ENCODE data around the gene HPSE. TPM values are rescaled to one million over a fixed set of nuclear protein-coding genes. Genes with fewer than 3 reads are reported as not detected.

Gene HPSE
- total and polyA plus RNA-seq, 2 of the 13 experiments (the other 11 are each of a cell fraction or from before 2014, with no cell fraction given): not detected

DNA sequence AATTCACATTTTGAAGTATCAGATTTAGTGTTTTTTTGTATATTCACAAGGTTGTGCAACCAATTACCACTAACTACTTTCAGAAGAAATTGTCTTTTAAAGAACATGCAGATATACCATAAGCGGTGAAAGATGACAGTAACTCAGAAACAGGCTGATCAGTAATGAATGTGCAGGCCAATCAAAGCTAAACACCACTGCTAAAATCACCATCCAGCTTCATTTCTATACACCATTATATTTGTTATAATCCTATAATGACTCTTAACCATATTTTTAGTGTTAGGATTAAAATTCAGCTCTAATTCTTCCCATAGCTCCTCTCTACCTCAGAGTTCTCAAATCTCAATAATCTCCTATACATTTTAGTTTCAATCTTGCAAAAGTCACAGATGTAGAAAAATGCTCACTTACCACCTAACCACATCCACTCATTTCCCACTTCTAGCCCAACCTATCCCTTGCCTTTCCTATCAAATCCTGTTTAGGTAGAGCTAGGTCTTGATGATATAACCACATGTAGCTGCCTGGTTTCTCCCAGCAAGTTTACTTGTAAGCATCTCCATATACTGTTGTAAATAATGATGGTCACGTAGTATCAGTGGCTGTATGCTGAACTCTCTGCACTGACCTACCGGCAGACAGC is 66.7 kb downstream of the HPSE start:
- no peaks in the 10 kb centered on the region for H3K79me2 ChIP-seq (ENCODE audit: insufficient read depth, low read length)
- H3K36me3 ChIP-seq (replicated peaks in 1 of 2; ENCODE audit: control insufficient read depth in 1 of 2, insufficient read depth in 2 of 2, low read length in 2 of 2): peaks cover 2 to 51% of the 10 kb centered on the region in 2 experiments; a peak in 4 of 5 replicates
- no peaks in the 10 kb centered on the region for H3K9me3 ChIP-seq (ENCODE audit: low read length)
- POLR2A ChIA-PET: no interaction called here
- no peaks in the 10 kb centered on the region for H3K4me1 ChIP-seq (ENCODE audit: insufficient read depth, low read length)
- ATAC-seq: no peak
- no peak overlapping the region for H3K9ac ChIP-seq (ENCODE audit: insufficient read depth, low read depth, low read length)
- CTCF ChIA-PET (ENCODE audit: low intra/inter-chr PET ratio, low total read pairs): no interaction called here
- intact Hi-C loops (cut with micrococcal nuclease; ENCODE audit: unreplicated experiment): no loop called here
- H3K4me3 ChIP-seq (replicated peaks in 1 of 3; ENCODE audit: insufficient read depth in 1 of 3, low read depth in 2 of 3, low read length in 3 of 3): no peak overlapping the region
- no peak for TF ChIP-seq ZNF468 (CRISPR knock-in tag; IDR thresholded peaks at IDR 0.05)
- no peak for TF ChIP-seq SIX1 (CRISPR knock-in tag; IDR thresholded peaks at IDR 0.05; ENCODE audit: borderline replicate concordance)
- TF ChIP-seq, protein P1, sequence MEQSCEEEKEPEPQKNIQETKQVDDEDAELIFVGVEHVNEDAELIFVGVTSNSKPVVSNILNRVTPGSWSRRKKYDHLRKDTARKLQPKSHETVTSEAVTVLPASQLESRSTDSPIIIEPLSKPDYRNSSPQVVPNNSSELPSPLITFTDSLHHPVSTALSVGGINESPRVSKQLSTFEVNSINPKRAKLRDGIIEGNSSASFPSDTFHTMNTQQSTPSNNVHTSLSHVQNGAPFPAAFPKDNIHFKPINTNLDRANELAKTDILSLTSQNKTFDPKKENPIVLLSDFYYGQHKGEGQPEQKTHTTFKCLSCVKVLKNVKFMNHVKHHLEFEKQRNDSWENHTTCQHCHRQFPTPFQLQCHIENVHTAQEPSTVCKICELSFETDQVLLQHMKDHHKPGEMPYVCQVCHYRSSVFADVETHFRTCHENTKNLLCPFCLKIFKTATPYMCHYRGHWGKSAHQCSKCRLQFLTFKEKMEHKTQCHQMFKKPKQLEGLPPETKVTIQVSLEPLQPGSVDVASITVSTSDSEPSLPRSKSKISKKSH (CRISPR knock-in tag; IDR thresholded peaks at IDR 0.05; ENCODE audit: borderline replicate concordance): no peak
- TF ChIP-seq PHF8 (CRISPR knock-in tag; IDR thresholded peaks at IDR 0.05): no peak
- TF ChIP-seq, protein P2, sequence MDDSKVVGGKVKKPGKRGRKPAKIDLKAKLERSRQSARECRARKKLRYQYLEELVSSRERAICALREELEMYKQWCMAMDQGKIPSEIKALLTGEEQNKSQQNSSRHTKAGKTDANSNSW (CRISPR knock-in tag; IDR thresholded peaks at IDR 0.05; ENCODE audit: borderline replicate concordance): no peak
- no peak for TF ChIP-seq ZNF256 (CRISPR knock-in tag; conservative IDR thresholded peaks at IDR 0.05)
- TF ChIP-seq ZBTB14 (CRISPR knock-in tag; IDR thresholded peaks at IDR 0.05): no peak
- TF ChIP-seq ZFP82 (CRISPR knock-in tag; IDR thresholded peaks at IDR 0.05; ENCODE audit: borderline replicate concordance): no peak
- no peak for TF ChIP-seq HIVEP1 (CRISPR knock-in tag; IDR thresholded peaks at IDR 0.05)
- H3K27ac ChIP-seq (ENCODE audit: extremely low read length, insufficient read depth, low read length): no peak overlapping the region
- H3K4me2 ChIP-seq (ENCODE audit: low read depth, low read length): no peak overlapping the region
- no peak for DNase-seq (ENCODE audit: low spot score)
- no peaks in the 10 kb centered on the region for H4K20me1 ChIP-seq (ENCODE audit: insufficient read depth, low read length)
- FAIRE-seq: no peak
- WGBS (ENCODE audit: low lambda C conversion rate): 98% methylated on average over 3 of the region's 3 CpGs
- H2AFZ ChIP-seq (ENCODE audit: low read length): no peak overlapping the region
- BruUV-seq (replicated peaks): no TSS peak
- in situ Hi-C loops (cut with HindIII; ENCODE audit: extremely low pct_ligation_motif_present, low pct_unique_long_range_greater_than_20kb): no loop called here
- H3K27me3 ChIP-seq (ENCODE audit: control insufficient read depth in 1 of 2, insufficient read depth in 2 of 2, low read length in 2 of 2): no peaks in the 10 kb centered on the region

Data from HepG2 (cell line).